Hepatic stellate cell (primary cell): ENCODE results near the gene ARMCX2.
A peak's percentile ranks its signal among the peaks of the same experiment; 100 is the strongest.
"Not testable (repeated sequence)": the region's sequence is repeated elsewhere in the genome, so short reads cannot be mapped to it uniquely, and the experiment has no call there.

ENCODE experiments used
- DNase-seq: peaks from one replicate; pipeline ENCODE4 v3.0.0; 2011; ENCODE audit warnings: low spot score

ARMCX2 gene

DNA sequence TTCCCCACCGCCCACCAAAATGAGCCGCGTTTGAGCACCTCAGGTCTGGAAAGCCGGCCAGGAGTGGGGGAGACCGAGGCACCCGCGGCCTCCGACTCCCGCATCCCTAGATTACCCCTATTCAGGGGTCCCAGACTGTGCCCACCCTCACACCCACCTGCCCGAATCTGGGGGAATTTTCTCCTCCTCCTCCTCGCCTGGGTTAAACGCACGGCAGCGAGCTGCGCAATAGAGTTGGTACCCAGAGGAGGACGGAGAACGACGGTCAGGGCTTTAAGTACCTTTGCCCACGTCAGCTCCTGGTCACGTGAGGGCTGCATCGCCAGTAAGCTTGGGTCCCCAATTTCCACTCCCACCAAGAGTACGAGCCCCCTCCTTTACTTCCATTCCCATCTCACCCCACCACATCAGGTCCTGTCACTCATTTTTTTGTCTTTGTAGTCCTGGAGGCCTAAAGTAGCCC, at the start of gene ARMCX2:
Gene ARMCX2, minus strand, starts transcription at position 250 of the 463 bp plus-strand sequence. CDS start 2,262 bp downstream, outside the sequence.
- DNase-seq, result peak; percentile 47

DNA sequence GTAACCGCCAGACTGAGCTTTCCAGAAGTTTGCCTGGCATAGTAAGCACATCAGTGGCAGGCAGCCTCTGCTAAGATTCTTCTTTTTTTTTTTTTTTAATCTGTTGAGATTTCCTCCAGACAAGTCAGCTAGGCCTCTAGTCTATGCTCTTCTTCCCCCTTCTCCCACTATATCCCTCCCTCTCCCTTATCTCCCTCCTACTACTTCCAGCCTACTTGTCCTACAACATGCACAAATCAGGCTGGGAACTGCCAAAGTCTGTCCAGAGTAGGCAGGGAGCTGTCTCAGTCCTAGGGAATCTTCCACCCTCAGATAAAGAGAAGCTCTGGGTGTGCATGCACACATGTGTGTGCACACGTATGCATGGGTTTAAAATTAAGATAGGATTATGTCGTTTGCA, 49.7 kb upstream of the ARMCX2 start:
- DNase-seq, result no peak

GRCh38 chrX:101708163-101708562, 48.5 kb upstream of the ARMCX2 start:
- DNase-seq, result no peak

- no peak for DNase-seq
Measured at GRCh38 chrX:101693476-101693875, 33.8 kb upstream of the ARMCX2 start.

GRCh38 chrX:101691835-101692234, 32.2 kb upstream of the ARMCX2 start:
- no peak for DNase-seq

GRCh38 chrX:101686574-101686973, 26.9 kb upstream of the ARMCX2 start:
- no peak for DNase-seq

- no peak for DNase-seq
Measured at GRCh38 chrX:101685923-101686322, 26.3 kb upstream of the ARMCX2 start.

DNA sequence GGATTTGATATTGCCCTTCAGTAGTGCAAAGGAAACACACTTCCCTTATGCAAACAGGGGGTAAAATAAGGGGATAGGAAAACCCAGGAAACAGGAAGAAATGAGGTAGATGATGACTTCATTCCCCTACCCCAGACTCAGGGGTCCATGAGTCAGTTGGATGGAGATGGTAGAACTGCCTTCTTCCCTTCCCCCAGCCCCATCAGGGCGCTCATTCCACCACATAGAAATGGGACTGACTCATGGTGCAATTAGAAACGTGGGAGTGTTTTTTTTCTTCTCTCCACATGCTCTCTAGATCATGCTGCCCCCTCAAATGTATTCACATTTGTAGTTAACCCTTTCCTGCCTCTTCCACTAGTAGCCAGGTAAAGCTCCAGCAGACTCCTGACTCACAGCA, 23.1 kb upstream of the ARMCX2 start:
- DNase-seq, result no peak

GRCh38 chrX:101677028-101677427, 17.4 kb upstream of the ARMCX2 start:
- DNase-seq, result no peak

- no peak for DNase-seq
Measured at GRCh38 chrX:101676571-101676970, 16.9 kb upstream of the ARMCX2 start.

GRCh38 chrX:101668143-101668542, 8.5 kb upstream of the ARMCX2 start:
- DNase-seq, result no peak

GRCh38 chrX:101658661-101659491, 774 bp downstream of the ARMCX2 start:
- peak; percentile 74 for DNase-seq

DNA sequence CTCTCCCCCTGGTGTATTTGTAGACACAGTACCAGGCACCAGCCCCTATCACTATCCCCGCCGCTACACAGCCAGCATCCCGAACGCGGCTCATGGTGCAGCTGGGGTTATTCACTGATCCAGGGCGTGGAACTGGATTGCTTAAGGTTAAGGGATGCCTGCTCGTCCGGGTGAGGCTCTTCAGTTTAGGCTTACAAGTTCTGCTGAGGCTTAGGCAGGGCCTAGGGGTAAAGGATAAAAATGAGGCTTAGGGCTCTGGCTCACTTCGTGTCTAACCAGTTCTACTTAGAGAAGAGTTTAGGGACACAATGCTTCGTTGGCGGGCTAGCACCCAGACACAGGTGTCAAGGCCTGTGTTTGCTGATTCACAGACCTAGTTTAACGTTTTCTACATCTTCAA, 2.2 kb downstream of the ARMCX2 start:
- no peak for DNase-seq

- DNase-seq, result no peak
Measured at GRCh38 chrX:101656817-101657216, 2.8 kb downstream of the ARMCX2 start.

- no peak for DNase-seq
Measured at GRCh38 chrX:101655534-101655933, 4.1 kb downstream of the ARMCX2 start.

DNA sequence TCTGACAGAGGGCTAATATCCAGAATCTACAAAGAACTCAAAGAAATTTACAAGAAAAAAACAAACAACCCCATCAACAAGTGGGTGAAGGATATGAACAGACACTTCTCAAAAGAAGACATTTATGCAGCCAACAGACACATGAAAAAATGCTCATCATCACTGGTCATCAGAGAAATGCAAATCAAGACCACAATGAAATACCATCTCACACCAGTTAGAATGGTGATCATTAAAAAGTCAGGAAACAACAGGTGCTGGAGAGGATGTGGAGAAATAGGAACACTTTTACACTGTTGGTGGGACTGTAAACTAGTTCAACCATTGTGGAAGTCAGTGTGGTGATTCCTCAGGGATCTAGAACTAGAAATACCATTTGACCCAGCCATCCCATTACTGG, 11.9 kb downstream of the ARMCX2 start:
- not testable (repeated sequence) for DNase-seq

DNA sequence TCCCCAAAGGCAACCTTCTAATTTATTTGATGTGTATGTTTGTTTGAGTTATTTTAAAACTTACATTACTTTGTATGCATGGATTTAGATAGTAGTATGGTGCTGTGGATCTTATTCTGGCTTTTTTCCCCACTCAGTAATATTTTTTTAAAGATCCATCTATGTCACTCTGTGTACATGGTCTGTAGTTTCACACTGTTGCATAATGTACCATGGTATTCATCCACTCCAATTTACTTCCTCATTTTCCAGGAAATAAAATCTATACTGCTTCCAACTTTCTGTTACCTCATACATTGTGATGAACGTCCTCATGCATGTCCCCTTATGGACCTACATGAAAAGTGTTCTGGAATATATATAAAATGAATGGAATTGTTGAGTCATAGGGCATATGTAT, 17.6 kb downstream of the ARMCX2 start:
- DNase-seq, result no peak

DNA sequence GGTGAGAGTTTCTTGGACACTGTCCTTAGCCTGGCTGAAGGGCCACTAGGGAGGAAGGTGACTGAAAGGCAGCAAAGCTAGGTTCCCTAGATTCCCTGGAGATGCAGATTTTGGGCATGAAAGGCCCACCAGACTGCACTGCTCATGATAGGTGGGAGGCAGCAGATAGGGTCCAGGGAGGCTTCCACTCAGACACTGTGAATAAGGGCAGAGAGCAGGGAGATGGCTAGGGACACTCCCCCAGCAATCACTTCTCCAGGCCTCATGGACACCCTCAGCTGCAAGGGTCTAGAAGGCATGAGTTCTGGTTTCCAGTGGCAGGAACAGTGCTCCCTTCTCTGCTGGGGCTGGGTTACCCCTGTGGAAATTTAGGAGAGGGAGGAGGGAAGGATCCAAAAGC, 20.1 kb downstream of the ARMCX2 start:
- DNase-seq, result no peak

DNA sequence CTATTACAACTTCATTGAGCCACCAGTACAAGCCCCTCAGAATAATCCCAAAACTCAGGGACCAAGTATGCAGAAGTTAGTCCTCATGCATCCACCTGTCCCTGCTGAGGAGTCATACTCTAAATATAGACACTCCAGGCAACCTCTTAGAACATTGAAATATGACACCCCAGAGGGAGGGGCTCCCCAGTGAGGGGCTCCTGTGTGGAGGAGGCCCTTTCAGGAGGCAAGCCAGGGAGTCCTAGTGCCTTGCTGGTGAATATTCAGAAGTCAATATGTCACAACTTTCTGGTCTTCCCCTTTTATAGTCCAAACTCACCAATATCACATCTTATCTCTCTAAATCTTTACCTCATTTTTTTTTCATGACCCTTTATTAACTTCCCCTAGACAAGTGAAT, 40.3 kb downstream of the ARMCX2 start:
- no peak for DNase-seq

- DNase-seq, result peak; percentile 68
Measured at GRCh38 chrX:101617211-101618191, 42.1 kb downstream of the ARMCX2 start, which contains the start of gene ARMCX6. Gene ARMCX6 (minus strand): TSS chrX:101618000. CDS start chrX:101616620, 1,380 bp downstream.

- no peak for DNase-seq
Measured at GRCh38 chrX:101605728-101606127, 53.9 kb downstream of the ARMCX2 start.
